ENCODE data around the gene GNAT2.

DNA sequence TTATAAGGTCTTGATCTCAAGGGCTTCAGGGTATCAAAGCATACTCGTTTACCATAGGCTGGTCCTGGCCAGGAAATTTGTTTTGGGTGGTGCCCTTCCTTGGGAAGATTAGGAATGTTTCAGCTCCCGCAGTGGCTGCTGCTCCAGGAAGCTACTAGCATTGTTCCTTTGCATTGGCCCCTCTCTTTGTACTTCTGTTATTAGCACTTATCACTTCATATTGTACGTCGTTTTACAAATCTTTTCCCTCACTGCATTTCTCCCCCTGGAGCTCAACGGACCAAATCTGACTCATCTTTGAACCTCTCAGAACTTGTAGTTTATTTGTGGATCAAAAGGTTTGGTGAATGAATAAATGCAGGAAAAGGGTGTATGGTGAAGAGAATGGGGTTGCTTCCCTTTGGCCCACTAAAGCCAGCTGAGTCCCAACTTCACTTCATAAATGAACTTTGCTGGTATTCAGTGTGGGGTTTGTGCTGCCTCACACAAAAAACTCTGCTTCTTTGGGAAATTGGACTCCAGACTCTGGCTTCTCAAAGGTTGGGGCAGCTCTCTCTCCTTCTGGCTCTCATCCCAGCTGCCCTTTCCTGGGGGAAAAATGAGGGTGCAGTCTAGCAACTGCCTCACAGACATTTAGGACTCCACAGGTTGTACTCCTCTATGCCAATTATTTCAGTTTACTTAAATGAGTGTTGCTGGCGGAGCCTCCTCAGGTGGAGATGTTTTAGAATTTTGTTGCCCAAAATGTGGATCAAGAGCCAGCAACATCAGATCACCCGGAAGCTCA is 5.9 kb downstream of the GNAT2 start:
- TF ChIP-seq, protein P1, sequence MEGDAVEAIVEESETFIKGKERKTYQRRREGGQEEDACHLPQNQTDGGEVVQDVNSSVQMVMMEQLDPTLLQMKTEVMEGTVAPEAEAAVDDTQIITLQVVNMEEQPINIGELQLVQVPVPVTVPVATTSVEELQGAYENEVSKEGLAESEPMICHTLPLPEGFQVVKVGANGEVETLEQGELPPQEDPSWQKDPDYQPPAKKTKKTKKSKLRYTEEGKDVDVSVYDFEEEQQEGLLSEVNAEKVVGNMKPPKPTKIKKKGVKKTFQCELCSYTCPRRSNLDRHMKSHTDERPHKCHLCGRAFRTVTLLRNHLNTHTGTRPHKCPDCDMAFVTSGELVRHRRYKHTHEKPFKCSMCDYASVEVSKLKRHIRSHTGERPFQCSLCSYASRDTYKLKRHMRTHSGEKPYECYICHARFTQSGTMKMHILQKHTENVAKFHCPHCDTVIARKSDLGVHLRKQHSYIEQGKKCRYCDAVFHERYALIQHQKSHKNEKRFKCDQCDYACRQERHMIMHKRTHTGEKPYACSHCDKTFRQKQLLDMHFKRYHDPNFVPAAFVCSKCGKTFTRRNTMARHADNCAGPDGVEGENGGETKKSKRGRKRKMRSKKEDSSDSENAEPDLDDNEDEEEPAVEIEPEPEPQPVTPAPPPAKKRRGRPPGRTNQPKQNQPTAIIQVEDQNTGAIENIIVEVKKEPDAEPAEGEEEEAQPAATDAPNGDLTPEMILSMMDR (IDR thresholded peaks at IDR 0.05 in 4 of 5, conservative IDR thresholded peaks at IDR 0.05 in 1 of 5): no peak
- TF ChIP-seq POLR2A (IDR thresholded peaks at IDR 0.05): no peak
